Activated naive CD4-positive, alpha-beta T cell treated with Interleukin-2 at 50 U/mL for 16 hours (primary cell): ENCODE measurements around the gene SF3A1.
A peak's percentile ranks its signal among the peaks of the same experiment; 100 is the strongest.

ENCODE experiments used
- DNase-seq: peaks from one replicate; pipeline ENCODE4 v3.0.0-alpha.2; 2020

SF3A1 gene

DNA sequence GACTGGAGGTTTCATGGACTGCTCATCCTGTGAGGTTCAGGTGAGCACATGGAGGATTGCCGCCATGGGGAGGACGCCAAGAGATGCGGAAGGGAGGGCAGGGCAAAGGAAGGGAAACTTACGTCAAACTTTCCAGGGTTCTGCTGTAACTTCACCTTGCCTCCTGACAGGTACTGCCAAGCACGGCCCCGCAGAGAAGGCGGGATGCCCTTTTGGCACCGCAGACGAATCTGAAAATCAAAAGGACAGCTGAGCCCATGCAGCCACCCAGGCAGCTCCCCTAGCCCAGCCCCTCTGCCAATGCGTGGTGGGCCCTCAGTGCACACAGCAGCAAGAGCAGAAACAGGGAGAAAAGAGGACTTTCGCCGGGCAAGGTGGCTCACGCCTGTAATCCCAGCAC, 57.4 kb downstream of the SF3A1 start:
- DNase-seq: no peak

- no peak for DNase-seq
These were observed 58.5 kb downstream of the SF3A1 start for GRCh38 chr22:30297991-30298701.

- no peak for DNase-seq
These were observed 59.3 kb downstream of the SF3A1 start for GRCh38 chr22:30297276-30297990.

DNA sequence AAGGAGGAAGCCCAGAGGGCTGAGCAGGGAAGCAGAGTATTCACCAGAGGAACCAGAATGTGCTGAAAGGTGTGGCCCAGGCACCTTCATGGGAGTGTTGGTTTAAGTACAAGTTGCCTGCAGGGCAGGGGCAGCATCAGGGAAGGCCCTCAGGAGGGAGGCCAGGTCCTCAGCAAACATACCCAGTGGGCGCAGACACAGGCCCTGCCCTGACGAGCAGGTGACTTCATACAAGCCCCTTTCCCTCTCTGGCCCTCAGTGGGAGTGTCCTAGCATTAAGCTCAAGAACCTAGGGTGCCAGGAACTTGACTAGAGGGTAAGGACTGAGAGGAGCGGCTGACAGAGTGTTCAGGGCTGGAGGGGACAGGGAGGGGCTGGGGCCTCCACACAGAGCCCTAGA, 59.9 kb downstream of the SF3A1 start:
- no peak for DNase-seq

GRCh38 chr22:30296324-30296723, 60.4 kb downstream of the SF3A1 start:
- DNase-seq: no peak

DNA sequence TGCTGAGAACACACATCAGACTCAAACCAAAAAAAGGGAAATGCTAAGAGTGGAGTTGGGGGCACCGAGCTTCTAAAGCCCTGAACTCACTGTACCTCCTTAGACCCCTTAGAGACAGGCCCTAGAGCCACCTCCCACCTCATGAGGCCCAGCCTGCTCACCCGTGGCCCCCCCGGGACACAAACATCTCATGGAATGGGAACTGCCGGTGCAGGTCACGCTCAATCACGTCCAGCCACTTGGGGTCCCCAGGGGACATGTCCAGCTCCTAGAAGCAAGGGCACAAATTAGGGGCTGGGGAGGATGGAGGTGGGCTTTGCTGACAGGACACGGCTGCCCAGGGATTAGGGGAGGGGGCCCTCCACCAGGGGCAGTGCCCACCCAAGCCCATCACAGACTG, 61.1 kb downstream of the SF3A1 start:
- no peak for DNase-seq

DNA sequence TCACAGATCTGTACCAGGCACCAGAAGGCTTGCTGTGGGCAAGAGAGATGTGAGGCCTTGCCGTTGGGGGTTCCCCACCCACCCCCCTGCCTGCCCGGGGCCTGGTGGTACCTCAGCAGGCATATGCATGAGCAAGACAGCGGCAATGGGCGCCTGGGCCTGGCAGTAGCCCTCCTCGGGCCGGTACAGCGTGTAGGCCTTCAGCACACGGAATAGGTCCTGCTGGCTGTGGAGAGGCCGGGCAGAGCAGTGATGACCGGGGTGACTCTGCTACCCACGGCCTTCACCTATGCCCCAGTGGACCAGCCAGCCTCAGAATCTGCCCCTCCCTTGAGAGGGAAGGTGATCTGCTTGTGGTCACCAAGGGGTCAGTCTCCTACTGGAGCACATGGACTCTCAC, 61.9 kb downstream of the SF3A1 start:
- DNase-seq: no peak

DNA sequence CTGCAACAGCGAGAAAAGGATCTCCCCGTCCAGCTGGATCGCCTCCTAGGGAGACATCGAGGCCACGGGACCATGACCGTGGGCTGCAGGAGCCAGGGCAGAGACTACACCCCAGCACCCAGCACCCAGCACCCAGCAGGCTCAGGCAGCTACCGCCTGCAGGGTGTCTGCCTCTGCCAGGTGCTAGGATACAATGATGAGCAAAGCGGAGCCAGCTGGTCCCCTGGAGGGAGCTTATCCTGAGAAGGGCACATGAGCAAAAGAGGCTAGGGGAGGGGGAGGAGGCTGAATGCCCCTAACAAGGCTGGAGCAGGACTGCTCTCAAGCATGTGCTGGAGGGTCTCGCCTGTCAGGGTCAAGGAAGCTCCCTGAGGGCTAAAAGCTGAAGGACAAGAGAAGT, 62.6 kb downstream of the SF3A1 start:
- DNase-seq: no peak

GRCh38 chr22:30293026-30293425, 63.7 kb downstream of the SF3A1 start:
- no peak for DNase-seq

GRCh38 chr22:30292069-30292970, 64.4 kb downstream of the SF3A1 start:
- DNase-seq: no peak

- no peak for DNase-seq
These were observed 65.4 kb downstream of the SF3A1 start for GRCh38 chr22:30291058-30291892.

GRCh38 chr22:30290342-30291057, 66.2 kb downstream of the SF3A1 start:
- no peak for DNase-seq

GRCh38 chr22:30289980-30290313, 66.7 kb downstream of the SF3A1 start:
- no peak for DNase-seq

DNA sequence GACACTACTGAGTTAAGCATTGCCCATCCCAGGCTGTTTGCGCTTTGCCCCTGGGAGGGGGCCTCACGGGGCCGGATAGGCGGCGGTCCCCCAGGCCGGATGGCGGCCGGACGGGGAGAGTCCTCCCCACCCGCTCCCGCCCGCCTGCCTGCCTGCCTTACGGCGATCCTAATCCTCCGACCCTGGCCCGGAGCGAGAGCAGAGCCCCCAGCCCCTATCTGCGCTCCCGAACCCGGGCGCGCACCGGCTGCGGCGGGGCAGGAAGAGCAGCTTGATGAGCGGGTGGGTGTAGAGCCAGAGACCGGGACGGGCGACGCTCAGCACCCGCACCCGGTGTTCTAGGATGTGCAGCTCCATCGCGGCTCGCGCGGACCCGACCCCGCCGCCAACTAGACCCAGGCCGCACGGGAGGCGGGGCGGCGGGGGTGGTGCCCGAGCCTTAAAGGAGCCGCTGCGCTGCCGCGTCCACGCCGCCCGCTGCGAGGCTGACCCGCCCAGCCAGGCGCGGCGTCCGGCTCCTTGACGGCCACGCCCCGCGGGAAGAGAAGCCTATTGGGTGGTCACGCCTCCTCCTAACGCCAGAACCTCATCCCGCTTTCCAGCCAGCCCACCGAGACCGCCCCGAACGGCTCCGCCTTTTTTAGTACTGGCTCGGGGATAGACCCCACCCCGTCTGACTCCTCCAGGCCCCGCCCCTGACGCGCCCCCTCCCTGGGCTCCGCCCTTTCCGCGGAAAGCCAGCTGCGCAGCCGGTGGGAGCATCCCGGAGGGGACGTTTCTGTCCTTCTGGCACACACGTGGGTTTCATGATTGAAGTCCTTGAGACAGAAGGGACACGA, 67.3 kb downstream of the SF3A1 start, which contains the start of gene CASTOR1:
Gene CASTOR1, minus strand, starts transcription at position 365 of the 839 bp plus-strand sequence. Its CDS starts 8 bp downstream, at position 357.
- DNase-seq: peak; percentile 90

DNA sequence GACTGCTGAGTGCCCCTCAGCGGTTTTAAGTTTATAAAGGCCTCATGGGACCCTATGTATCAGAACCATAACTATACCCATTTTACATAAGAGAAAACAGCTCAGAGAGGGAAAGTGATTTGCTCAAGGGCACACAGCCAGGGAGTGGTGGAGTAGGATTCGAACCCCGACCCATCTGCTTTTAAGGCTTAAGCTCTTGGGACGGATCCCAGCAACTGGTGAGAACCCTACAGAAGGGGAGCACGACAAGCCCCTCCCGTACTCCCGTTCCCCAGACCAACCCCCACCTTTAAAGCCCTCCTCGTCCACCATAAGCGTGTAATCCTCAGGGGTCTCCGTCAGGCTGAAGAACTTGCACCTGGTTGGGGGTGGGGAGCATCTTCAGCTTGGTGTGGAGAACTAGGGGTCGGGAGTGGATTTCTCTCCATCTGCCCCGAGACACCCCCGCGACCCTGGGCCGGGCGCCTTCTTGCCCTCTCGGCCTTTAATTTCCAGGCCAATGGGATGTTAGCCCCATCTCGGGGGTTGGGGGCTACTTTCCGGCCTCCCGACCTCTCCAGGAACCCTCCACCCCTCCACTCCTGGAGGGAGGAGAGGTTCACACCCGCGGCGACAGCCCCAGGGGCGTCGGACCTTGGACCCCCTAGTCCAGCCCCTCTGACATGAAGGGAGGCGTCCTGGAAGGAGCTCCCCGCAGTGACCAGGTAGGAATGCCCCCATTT, 68.1 kb downstream of the SF3A1 start:
- DNase-seq: no peak

GRCh38 chr22:30287648-30288418, 68.9 kb downstream of the SF3A1 start:
- peak; percentile 91 for DNase-seq

DNA sequence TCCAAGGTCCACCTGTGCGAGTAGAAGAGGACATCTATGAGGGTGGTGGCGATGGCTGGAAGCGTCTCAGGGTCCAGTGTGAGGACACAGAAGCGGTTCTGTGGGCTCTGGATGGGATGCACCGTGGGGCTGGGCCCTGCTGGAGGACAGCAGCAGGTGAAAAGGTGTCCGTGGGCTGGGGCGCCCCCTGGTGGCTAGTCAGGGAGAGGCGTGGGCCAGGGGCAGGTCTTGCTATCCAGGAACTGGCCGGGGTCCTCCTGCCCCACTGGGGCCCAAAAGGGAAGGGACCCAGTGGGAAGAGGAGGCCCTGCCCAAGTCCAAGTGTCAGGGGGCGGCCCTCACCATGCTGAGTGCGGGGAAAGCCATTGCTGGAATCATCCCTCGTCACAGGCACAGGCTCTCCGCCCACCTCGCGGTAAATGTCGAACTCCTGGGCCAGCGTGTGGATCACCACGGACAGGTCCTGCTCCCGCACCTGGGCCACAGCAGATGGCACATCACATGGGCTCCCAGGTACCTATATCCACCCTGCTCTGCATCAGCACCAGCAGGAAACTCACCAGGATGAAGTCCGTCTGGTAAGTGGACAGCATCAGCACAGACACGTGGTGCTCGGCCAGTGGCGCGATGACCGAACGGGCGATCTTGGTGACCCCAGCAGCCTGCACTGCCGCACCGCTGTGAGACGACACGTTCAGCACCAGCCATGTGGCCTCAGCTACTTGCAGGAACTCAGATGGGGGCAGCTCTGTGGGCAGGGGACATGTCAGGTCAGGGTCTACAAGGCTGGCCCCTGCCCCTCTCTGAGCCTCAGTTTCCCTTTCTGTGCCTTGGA, 69.7 kb downstream of the SF3A1 start:
- peak; percentile 90 for DNase-seq

DNA sequence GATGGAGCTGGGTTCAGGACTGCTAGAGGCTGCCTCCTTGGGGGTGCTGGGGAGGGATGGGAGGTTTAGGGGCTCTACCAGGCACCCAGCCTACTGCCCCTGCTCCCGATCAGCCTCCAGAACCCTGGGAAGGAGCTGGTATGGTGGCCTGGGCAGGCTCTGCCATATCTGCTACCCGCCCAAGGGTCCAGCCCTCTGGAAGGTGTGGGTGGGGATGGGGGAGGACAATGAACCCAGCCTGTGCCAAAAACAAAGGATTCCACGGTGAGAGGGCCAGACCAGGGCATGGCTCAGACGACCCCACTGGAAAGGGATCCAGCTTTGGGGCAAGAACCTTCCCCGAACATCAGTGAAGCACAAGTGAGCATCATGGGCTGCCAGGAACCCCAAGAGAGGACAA, 70.4 kb downstream of the SF3A1 start:
- DNase-seq: no peak

DNA sequence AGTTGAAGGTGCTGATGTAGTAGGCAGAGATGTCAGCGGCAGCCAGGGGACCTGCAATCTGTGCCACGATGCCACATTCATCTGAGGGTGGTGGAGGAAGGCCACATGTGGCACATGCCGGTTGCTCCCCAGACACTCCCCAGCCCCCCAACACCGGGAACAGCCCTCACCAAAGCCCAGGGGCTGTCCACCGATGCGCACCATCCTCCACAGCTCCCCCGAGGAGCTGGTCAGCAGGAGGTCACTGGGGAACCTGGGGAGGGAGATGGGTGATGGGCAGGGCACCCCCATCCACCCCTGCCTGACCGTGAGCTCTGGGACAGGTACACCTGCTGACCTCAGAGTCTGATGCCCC, 70.9 kb downstream of the SF3A1 start:
- DNase-seq: no peak
